HEK293 (cell line): ENCODE data around the gene ZBTB47.

ENCODE experiments used
- CTCF ChIA-PET: fragments of 350-600 bp; formaldehyde crosslinking; extraction: SDS; loops from one replicate; lab custom pipeline; 2021; ENCODE audit warnings: antibody characterized with exemption; lab: Yijun Ruan, JAX
- POLR2A ChIA-PET: fragments of 300-600 bp; formaldehyde crosslinking; extraction: SDS; loops from one replicate; lab custom pipeline; 2020; ENCODE audit warnings: antibody characterized with exemption, inconsistent platforms; lab: Yijun Ruan, JAX
- H3K27ac ChIP-seq: fragments of 200-500 bp; sonication (Bioruptor generic); 2 replicates; pipeline ENCODE4 v1.5.1; 2014; ENCODE audit warnings: low read depth, low read length, control low read depth, inconsistent platforms; ENCODE audit errors: extremely low read depth
- H3K36me3 ChIP-seq, 2 experiments: fragments of 200-500 bp in 1 of 2; sonication (Bioruptor generic) in 1 of 2; 1 replicate in 1 of 2; 2 replicates in 1 of 2; pipeline ENCODE4 v1.5.1; 2014 to 2017; ENCODE audit warnings: inconsistent platforms in 2 of 2, low read length in 2 of 2; ENCODE audit not compliant: control insufficient read depth in 2 of 2, insufficient read depth in 1 of 2
- H3K4me1 ChIP-seq: fragments of 200-500 bp; sonication (Bioruptor generic); 2 replicates; pipeline ENCODE4 v1.5.1; 2014; ENCODE audit warnings: mild to moderate bottlenecking, low read length, inconsistent platforms; ENCODE audit not compliant: control insufficient read depth, insufficient read depth
- H3K4me3 ChIP-seq: 2 replicates; pipeline ENCODE4 v1.5.1; 2011; ENCODE audit warnings: low read depth, mild to moderate bottlenecking, control low read depth, low read length, moderate library complexity
- H3K9me3 ChIP-seq: fragments of 200-500 bp; sonication (Bioruptor generic); 2 replicates; pipeline ENCODE4 v1.5.1; 2014; ENCODE audit warnings: low read depth, low read length, inconsistent platforms; ENCODE audit not compliant: control insufficient read depth, insufficient read depth
- BCL11A ChIP-seq: fragments of 450-650 bp; formaldehyde crosslinking; IDR thresholded peaks from 2 replicates; pipeline ENCODE4 v1.5.1; 2016; ENCODE audit warnings: low read depth, missing biosample characterization, missing genetic modification characterization
- CTCF ChIP-seq: fragments of 450-650 bp; formaldehyde crosslinking; IDR thresholded peaks from 2 replicates; pipeline ENCODE4 v1.5.1; 2016; ENCODE audit warnings: missing biosample characterization, missing genetic modification characterization
- EGR2 ChIP-seq: fragments of 450-650 bp; formaldehyde crosslinking; IDR thresholded peaks from 2 replicates; pipeline ENCODE4 v1.5.1; 2016; ENCODE audit warnings: low read depth, missing biosample characterization, missing genetic modification characterization
- ELK4 ChIP-seq: IDR thresholded peaks from 2 replicates; pipeline ENCODE4 v1.6.1; 2011; ENCODE audit warnings: mild to moderate bottlenecking, low read depth, low read length, borderline replicate concordance
- HOXD13 ChIP-seq: sonication (generic); formaldehyde crosslinking; IDR thresholded peaks from 2 replicates; pipeline ENCODE4 v1.8.0; 2022; ENCODE audit warnings: missing genetic modification reagents, borderline replicate concordance
- OVOL3 ChIP-seq: fragments of 450-650 bp; formaldehyde crosslinking; IDR thresholded peaks from 2 replicates; pipeline ENCODE4 v1.5.1; 2016; ENCODE audit warnings: missing biosample characterization, missing genetic modification characterization
- SALL2 ChIP-seq: fragments of 450-650 bp; formaldehyde crosslinking; IDR thresholded peaks from 2 replicates; pipeline ENCODE4 v1.5.0; 2017; ENCODE audit warnings: missing biosample characterization, mild to moderate bottlenecking, missing genetic modification characterization, borderline replicate concordance
- SP7 ChIP-seq: fragments of 450-650 bp; formaldehyde crosslinking; IDR thresholded peaks from 2 replicates; pipeline ENCODE4 v1.5.1; 2016; ENCODE audit warnings: missing biosample characterization, missing genetic modification characterization
- TCF7L2 ChIP-seq: IDR thresholded peaks from 2 replicates; pipeline ENCODE4 v1.6.1; 2011; ENCODE audit warnings: low read depth, mild to moderate bottlenecking, inconsistent platforms, low read length, moderate library complexity, borderline replicate concordance
- ZBTB26 ChIP-seq: fragments of 450-650 bp; formaldehyde crosslinking; optimal IDR thresholded peaks from 2 replicates; pipeline ENCODE3; 2016; ENCODE audit warnings: missing biosample characterization, mild to moderate bottlenecking, missing genetic modification characterization
- ZFP41 ChIP-seq: fragments of 450-650 bp; formaldehyde crosslinking; IDR thresholded peaks from 2 replicates; pipeline ENCODE4 v1.5.1; 2016; ENCODE audit warnings: missing biosample characterization, missing genetic modification characterization, borderline replicate concordance
- ZIC2 ChIP-seq: fragments of 450-650 bp; formaldehyde crosslinking; IDR thresholded peaks from 2 replicates; pipeline ENCODE4 v1.5.1; 2016; ENCODE audit warnings: missing biosample characterization, missing genetic modification characterization
- ZNF274 ChIP-seq, 2 experiments: fragments of 200-500 bp in 1 of 2; fragments of 450-650 bp in 1 of 2; sonication (Bioruptor generic) in 1 of 2; formaldehyde crosslinking in 1 of 2; IDR thresholded peaks; 2 replicates each; pipeline versions ENCODE4 v1.5.1 to v1.6.1; 2014 to 2016; ENCODE audit warnings: borderline replicate concordance in 1 of 2, inconsistent platforms in 1 of 2, low read length in 1 of 2, missing biosample characterization in 1 of 2, missing genetic modification characterization in 1 of 2
- ZNF391 ChIP-seq: fragments of 450-650 bp; formaldehyde crosslinking; IDR thresholded peaks from 2 replicates; pipeline ENCODE4 v1.5.1; 2016; ENCODE audit warnings: low read depth, missing biosample characterization, missing genetic modification characterization, borderline replicate concordance
- ZNF404 ChIP-seq: fragments of 450-650 bp; formaldehyde crosslinking; IDR thresholded peaks from 2 replicates; pipeline ENCODE4 v1.5.1; 2017; ENCODE audit warnings: missing biosample characterization, missing genetic modification characterization
- ZNF423 ChIP-seq: fragments of 450-650 bp; formaldehyde crosslinking; IDR thresholded peaks from 2 replicates; pipeline ENCODE4 v1.5.1; 2016; ENCODE audit warnings: missing biosample characterization, missing genetic modification characterization
- ZNF580 ChIP-seq: fragments of 450-650 bp; formaldehyde crosslinking; IDR thresholded peaks from 2 replicates; pipeline ENCODE4 v1.5.1; 2016; ENCODE audit warnings: missing biosample characterization, missing genetic modification characterization
- ZNF621 ChIP-seq: fragments of 450-650 bp; formaldehyde crosslinking; IDR thresholded peaks from 2 replicates; pipeline ENCODE4 v1.5.1; 2017; ENCODE audit warnings: missing biosample characterization, missing genetic modification characterization
- ZNF692 ChIP-seq: fragments of 450-650 bp; formaldehyde crosslinking; IDR thresholded peaks from 2 replicates; pipeline ENCODE4 v1.5.1; 2016; ENCODE audit warnings: missing biosample characterization, missing genetic modification characterization
- ZNF768 ChIP-seq: fragments of 450-650 bp; formaldehyde crosslinking; IDR thresholded peaks from 2 replicates; pipeline ENCODE4 v1.5.1; 2018; ENCODE audit warnings: missing biosample characterization, mild to moderate bottlenecking, missing genetic modification characterization
- ZSCAN30 ChIP-seq: fragments of 450-650 bp; IDR thresholded peaks from 2 replicates; pipeline ENCODE4 v1.5.1; 2018; ENCODE audit warnings: missing biosample characterization, mild to moderate bottlenecking, missing genetic modification characterization, moderate library complexity
- ZSCAN4 ChIP-seq: fragments of 450-650 bp; formaldehyde crosslinking; IDR thresholded peaks from 2 replicates; pipeline ENCODE4 v1.5.1; 2017; ENCODE audit warnings: missing biosample characterization, missing genetic modification characterization

The ZBTB47 gene

GRCh38 chr3:42710323-42711021 lies 57.0 kb downstream of the ZBTB47 start (continued):
- TF ChIP-seq ZNF391 (tag by site-specific recombination), result no peak
- TF ChIP-seq BCL11A (tag by site-specific recombination), result no peak
- no peak for TF ChIP-seq ZFP41 (tag by site-specific recombination)
- TF ChIP-seq HOXD13 (CRISPR knock-in tag), result no peak
- TF ChIP-seq SP7, result no peak
- no peak for TF ChIP-seq ZSCAN30 (tag by site-specific recombination)
- TF ChIP-seq ZNF274 (IDR thresholded peaks at IDR 0.05; ENCODE audit: low read length), result no peak
- TF ChIP-seq ZNF274 (tag by site-specific recombination; IDR thresholded peaks at IDR 0.05; ENCODE audit: borderline replicate concordance), result no peak

- Histone ChIP-seq H3K4me3 (no peak overlapping the region), H3K27ac (no peak overlapping the region), H3K9me3 (no peaks in the 10 kb centered on the region), H3K4me1 (no peaks in the 10 kb centered on the region), H3K36me3 (no peaks in the 10 kb centered on the region)
- POLR2A ChIA-PET, result no interaction called here
- TF ChIP-seq ZNF274 (IDR thresholded peaks at IDR 0.05; ENCODE audit: low read length) (no peak), ZNF274 (tag by site-specific recombination; IDR thresholded peaks at IDR 0.05; ENCODE audit: borderline replicate concordance) (no peak), CTCF (peak; percentile 8; the same call in 1 of the 2 replicates), ZNF580 (tag by site-specific recombination) (no peak), ZNF404 (tag by site-specific recombination) (no peak), ZNF423 (no peak), ELK4 (no peak), ZSCAN4 (tag by site-specific recombination) (no peak), ZNF621 (no peak), ZIC2 (peak; percentile 85)
- CTCF ChIA-PET, result interaction anchor here (0.8 kb wide), 1 partner anchor 45 kb away, joined by 3 read pairs; no protein-coding TSS in a partner anchor
These were observed 58.2 kb downstream of the ZBTB47 start for GRCh38 chr3:42711491-42712343.

- no peak overlapping the region for H3K4me3 ChIP-seq
- TF ChIP-seq ZBTB26 (tag by site-specific recombination), result no peak
- TF ChIP-seq ZNF768 (tag by site-specific recombination), result no peak
- TF ChIP-seq EGR2 (tag by site-specific recombination), result no peak
- no peak for TF ChIP-seq SALL2
- TF ChIP-seq OVOL3, result no peak
- no peak for TF ChIP-seq ZNF692 (tag by site-specific recombination)
- TF ChIP-seq TCF7L2, result no peak
- H3K4me1 ChIP-seq, result no peaks in the 10 kb centered on the region
- POLR2A ChIA-PET, result interaction anchor here (0.5 kb wide), 1 partner anchor 67 kb away, joined by 3 read pairs; no protein-coding TSS in a partner anchor
- no peaks in the 10 kb centered on the region for H3K9me3 ChIP-seq
- CTCF ChIA-PET, result interaction anchor here (0.8 kb wide), 1 partner anchor 32 kb away, joined by 6 read pairs; no protein-coding TSS in a partner anchor
- H3K27ac ChIP-seq, result no peak overlapping the region
- no peaks in the 10 kb centered on the region for H3K36me3 ChIP-seq
These were observed 58.8 kb downstream of the ZBTB47 start for GRCh38 chr3:42712344-42712648.
